Neuronal stem cell (in vitro differentiated cells): Measurements from ENCODE around the gene AKAP8L.
"Not testable (repeated sequence)": the region's sequence is repeated elsewhere in the genome, so short reads cannot be mapped to it uniquely, and the experiment has no call there.

Experiments
- DNase-seq: peaks from one replicate; pipeline ENCODE4 v3.0.0-alpha.2; 2013; ENCODE audit warnings: low spot score
- H2AFZ ChIP-seq: one replicate; pipeline ENCODE4 v1.6.1; 2013; ENCODE audit warnings: mild to moderate bottlenecking, low read length, inconsistent platforms
- H2AK5ac ChIP-seq: 2 replicates; pipeline ENCODE4 v1.6.1; 2013; ENCODE audit warnings: low read depth, mild to moderate bottlenecking, inconsistent platforms, low read length, moderate library complexity, mixed read lengths
- H2BK120ac ChIP-seq: 2 replicates; pipeline ENCODE4 v1.6.1; 2013; ENCODE audit warnings: low read depth, mild to moderate bottlenecking, inconsistent platforms, low read length, moderate library complexity, mixed read lengths
- H2BK12ac ChIP-seq: one replicate; pipeline ENCODE4 v1.6.1; 2013; ENCODE audit warnings: low read length, inconsistent platforms
- H2BK15ac ChIP-seq: 2 replicates; pipeline ENCODE4 v1.6.1; 2013; ENCODE audit warnings: mild to moderate bottlenecking, low read length, inconsistent platforms, mixed read lengths
- H2BK5ac ChIP-seq: one replicate; pipeline ENCODE4 v1.6.1; 2013; ENCODE audit warnings: inconsistent platforms, mild to moderate bottlenecking, low read length, moderate library complexity
- H3K14ac ChIP-seq: one replicate; pipeline ENCODE4 v1.6.1; 2013; ENCODE audit warnings: low read length, inconsistent platforms
- H3K18ac ChIP-seq: 2 replicates; pipeline ENCODE4 v1.6.1; 2013; ENCODE audit warnings: low read length, inconsistent platforms
- H3K23ac ChIP-seq: 2 replicates; pipeline ENCODE4 v1.6.1; 2013; ENCODE audit warnings: low read depth, mild to moderate bottlenecking, mixed read lengths, low read length, inconsistent platforms; ENCODE audit not compliant: poor library complexity
- H3K27ac ChIP-seq: replicated peaks from 3 replicates; pipeline ENCODE4 v1.5.1; 2013; ENCODE audit warnings: low read length, inconsistent platforms
- H3K27me3 ChIP-seq, 3 experiments: 2 replicates each; pipeline ENCODE4 v1.6.1; 2013; ENCODE audit warnings: low read length in 3 of 3, mild to moderate bottlenecking in 2 of 3, inconsistent platforms in 1 of 3, low read depth in 1 of 3, mixed read lengths in 1 of 3, moderate library complexity in 1 of 3; ENCODE audit not compliant: control insufficient read depth in 3 of 3, insufficient read depth in 3 of 3
- H3K36me3 ChIP-seq, 2 donors: replicated peaks in 1 of 2; 2 replicates each; pipeline ENCODE4 v1.6.1; 2013; ENCODE audit warnings: low read length in 2 of 2; ENCODE audit not compliant: control insufficient read depth in 2 of 2, insufficient read depth in 2 of 2
- H3K4ac ChIP-seq: 2 replicates; pipeline ENCODE4 v1.6.1; 2013; ENCODE audit warnings: inconsistent platforms, mild to moderate bottlenecking, low read length, moderate library complexity
- H3K4me1 ChIP-seq, 2 donors: 1 replicate in 1 of 2; 2 replicates in 1 of 2; pipeline ENCODE4 v1.6.1; 2013; ENCODE audit warnings: low read length in 2 of 2, low read depth in 1 of 2; ENCODE audit not compliant: control insufficient read depth in 2 of 2, insufficient read depth in 1 of 2
- H3K4me2 ChIP-seq: one replicate; pipeline ENCODE4 v1.6.1; 2013; ENCODE audit warnings: mild to moderate bottlenecking, low read length, inconsistent platforms; ENCODE audit not compliant: insufficient read depth, poor library complexity, severe bottlenecking
- H3K4me3 ChIP-seq, 2 donors: 2 replicates each; pipeline ENCODE4 v1.5.1; 2013; ENCODE audit warnings: low read length in 2 of 2, mild to moderate bottlenecking in 2 of 2, inconsistent platforms in 1 of 2, moderate library complexity in 1 of 2
- H3K79me1 ChIP-seq: one replicate; pipeline ENCODE4 v1.6.1; 2013; ENCODE audit warnings: low read depth, mild to moderate bottlenecking, inconsistent platforms, low read length, moderate library complexity
- H3K9ac ChIP-seq: one replicate; pipeline ENCODE4 v1.6.1; 2013; ENCODE audit warnings: mild to moderate bottlenecking, low read depth, low read length, inconsistent platforms; ENCODE audit not compliant: poor library complexity
- H3K9me3 ChIP-seq, 2 donors: replicated peaks in 1 of 2; 2 replicates each; pipeline versions ENCODE3 to v1.6.1; 2013; ENCODE audit warnings: low read length in 2 of 2, mild to moderate bottlenecking in 2 of 2, inconsistent platforms in 1 of 2, low read depth in 1 of 2, mixed read lengths in 1 of 2, moderate library complexity in 1 of 2; ENCODE audit not compliant: control insufficient read depth in 2 of 2, insufficient read depth in 1 of 2
- H4K8ac ChIP-seq: one replicate; pipeline ENCODE4 v1.6.1; 2013; ENCODE audit warnings: low read depth, mild to moderate bottlenecking, inconsistent platforms, low read length, moderate library complexity
- H4K91ac ChIP-seq: one replicate; pipeline ENCODE4 v1.6.1; 2013; ENCODE audit warnings: low read length, low read depth, mild to moderate bottlenecking, inconsistent platforms; ENCODE audit not compliant: poor library complexity
- WGBS, 2 donors: extraction: QIAGEN DNeasy Blood & Tissue Kit; methylation state at CpG; one replicate each; pipeline ENCODE4 v1.1.7; 2013; ENCODE audit warnings: missing lambda C conversion rate in 2 of 2, mixed read lengths in 1 of 2; ENCODE audit not compliant: insufficient read length in 2 of 2, insufficient replicate concordance in 1 of 2; ENCODE audit errors: extremely low coverage in 2 of 2; 5-methylcytosine and 5-hydroxymethylcytosine counted together

Gene AKAP8L

GRCh38 chr19:15363048-15363447 lies 55.7 kb downstream of the AKAP8L start:
- peaks cover 53 to 78% of the 10 kb centered on the region in 2 donors for H3K36me3 ChIP-seq
- not testable (repeated sequence) for DNase-seq
- WGBS, 2 donors, result no CpG with 5 or more reads among the region's 30 CpGs

GRCh38 chr19:15360015-15360414 lies 58.8 kb downstream of the AKAP8L start:
- not testable (repeated sequence) for H3K9ac ChIP-seq, DNase-seq, H3K4me2 ChIP-seq, H2AFZ ChIP-seq, H2AK5ac ChIP-seq, H3K18ac ChIP-seq, H2BK15ac ChIP-seq, H2BK120ac ChIP-seq, H2BK12ac ChIP-seq, H3K27ac ChIP-seq, H4K91ac ChIP-seq, H3K4me3 ChIP-seq, H3K4me1 ChIP-seq, H3K9me3 ChIP-seq, H3K14ac ChIP-seq, H3K23ac ChIP-seq, H3K79me1 ChIP-seq, H4K8ac ChIP-seq, H3K27me3 ChIP-seq, H3K4ac ChIP-seq, H2BK5ac ChIP-seq
- peaks cover 44 to 75% of the 10 kb centered on the region in 2 donors for H3K36me3 ChIP-seq
- WGBS, 2 donors, result 100% methylated on average over 1 of the region's 4 CpGs; no CpG with 5 or more reads in 1 of the 2 donors

More at GRCh38 chr19:15363048-15363447, 55.7 kb downstream of the AKAP8L start:
- not testable (repeated sequence) for H3K27ac ChIP-seq, H4K91ac ChIP-seq, H3K4ac ChIP-seq, H2BK15ac ChIP-seq, H2BK12ac ChIP-seq, H3K4me2 ChIP-seq, H3K23ac ChIP-seq, H3K27me3 ChIP-seq, H3K4me3 ChIP-seq, H3K18ac ChIP-seq, H3K9ac ChIP-seq, H3K79me1 ChIP-seq, H2AFZ ChIP-seq, H4K8ac ChIP-seq, H3K4me1 ChIP-seq, H2AK5ac ChIP-seq, H2BK5ac ChIP-seq, H3K14ac ChIP-seq, H2BK120ac ChIP-seq
- peaks cover 6 to 12% of the 10 kb centered on the region in 2 donors for H3K9me3 ChIP-seq

- H2BK120ac ChIP-seq, result no peak overlapping the region
- no peak overlapping the region for H2AFZ ChIP-seq
- no peak overlapping the region for H2AK5ac ChIP-seq
- peaks cover 49 to 78% of the 10 kb centered on the region in 2 donors for H3K36me3 ChIP-seq
- no peaks in the 10 kb centered on the region for H3K4me1 ChIP-seq
- no peak overlapping the region for H3K4me3 ChIP-seq
- H3K79me1 ChIP-seq, result peaks cover 2% of the 10 kb centered on the region
- no peak overlapping the region for H3K9ac ChIP-seq
- no peak overlapping the region for H2BK5ac ChIP-seq
- H4K91ac ChIP-seq, result no peak overlapping the region
- no peak for DNase-seq
- no peak overlapping the region for H3K27ac ChIP-seq
- no peaks in the 10 kb centered on the region for H3K27me3 ChIP-seq
- H2BK15ac ChIP-seq, result no peak overlapping the region
- no peak overlapping the region for H3K4ac ChIP-seq
- no peak overlapping the region for H3K4me2 ChIP-seq
- H3K23ac ChIP-seq, result no peak overlapping the region
- no peak overlapping the region for H4K8ac ChIP-seq
- H3K14ac ChIP-seq, result no peak overlapping the region
- no peak overlapping the region for H2BK12ac ChIP-seq
- no peak overlapping the region for H3K18ac ChIP-seq
- peaks cover 3 to 4% of the 10 kb centered on the region in 2 donors for H3K9me3 ChIP-seq
- WGBS, 2 donors, result no CpG with 5 or more reads among the region's 3 CpGs
These were observed 59.9 kb downstream of the AKAP8L start for GRCh38 chr19:15358918-15359317.

GRCh38 chr19:15357906-15358305 lies 60.9 kb downstream of the AKAP8L start:
- H3K27ac ChIP-seq, result no peak overlapping the region
- peaks cover 49 to 87% of the 10 kb centered on the region in 2 donors for H3K36me3 ChIP-seq

More at GRCh38 chr19:15357906-15358305, 60.9 kb downstream of the AKAP8L start:
- no peak overlapping the region for H2AK5ac ChIP-seq
- no peak overlapping the region for H2BK15ac ChIP-seq
- H4K91ac ChIP-seq, result no peak overlapping the region
- H2BK5ac ChIP-seq, result no peak overlapping the region
- DNase-seq, result no peak
- H3K4ac ChIP-seq, result no peak overlapping the region
- H3K23ac ChIP-seq, result no peak overlapping the region
- H3K4me1 ChIP-seq, result no peaks in the 10 kb centered on the region
- H3K9me3 ChIP-seq, result peaks cover 3 to 4% of the 10 kb centered on the region in 2 donors
- H2BK12ac ChIP-seq, result no peak overlapping the region
- no peak overlapping the region for H2AFZ ChIP-seq
- H3K27me3 ChIP-seq, result no peaks in the 10 kb centered on the region
- no CpG with 5 or more reads among the region's 4 CpGs for WGBS, 2 donors
- H3K4me3 ChIP-seq, result no peak overlapping the region
- H3K4me2 ChIP-seq, result no peak overlapping the region
- no peak overlapping the region for H4K8ac ChIP-seq
- H3K9ac ChIP-seq, result no peak overlapping the region
- H2BK120ac ChIP-seq, result no peak overlapping the region
- H3K18ac ChIP-seq, result no peak overlapping the region
- peaks cover 2% of the 10 kb centered on the region for H3K79me1 ChIP-seq
- no peak overlapping the region for H3K14ac ChIP-seq
